Activated CD4-positive, alpha-beta T cell treated with anti-CD3 and anti-CD28 coated beads, Interleukin-2, amount 10 ng/mL, durations not matched to agents 7 days and 5 days (primary cell): ENCODE measurements around the gene INPP4B. TPM values are rescaled to one million over a fixed set of nuclear protein-coding genes. Genes with fewer than 3 reads are reported as not detected.

Source experiments
- CTCF ChIA-PET: fragments of 350-600 bp; sonication (Branson Sonifier 250); formaldehyde crosslinking; loops from one replicate; lab custom pipeline; 2021; ENCODE audit warnings: antibody characterized with exemption; lab: Charles Lee
- POLR2A ChIA-PET: fragments of 350-600 bp; sonication (Branson Sonifier 250); formaldehyde crosslinking; loops from one replicate; lab custom pipeline; 2021; ENCODE audit warnings: antibody characterized with exemption; lab: Charles Lee
- DNase-seq: peaks from one replicate; pipeline ENCODE4 v3.0.0-alpha.2; 2020
- H3K27ac Mint-ChIP-seq: one replicate; pipeline ENCODE4 v1.8.0; 2021; ENCODE audit warnings: mild to moderate bottlenecking, moderate library complexity, mixed read lengths
- H3K27me3 Mint-ChIP-seq: one replicate; pipeline ENCODE4 v1.8.0; 2021; ENCODE audit warnings: mixed read lengths
- H3K36me3 Mint-ChIP-seq: one replicate; pipeline ENCODE4 v1.8.0; 2021; ENCODE audit warnings: low read depth, mixed read lengths
- H3K4me1 Mint-ChIP-seq: one replicate; pipeline ENCODE4 v1.8.0; 2021; ENCODE audit warnings: mixed read lengths
- H3K4me3 Mint-ChIP-seq: one replicate; pipeline ENCODE4 v1.8.0; 2021; ENCODE audit warnings: mild to moderate bottlenecking, moderate library complexity, mixed read lengths
- H3K9me3 Mint-ChIP-seq: one replicate; pipeline ENCODE4 v1.8.0; 2021; ENCODE audit warnings: mixed read lengths
- total RNA-seq, 2 experiments: library from RNA; stranded (reverse); gene quantifications; one replicate each; pipeline ENCODE4 v1.2.3, GENCODE V29; 2021

The INPP4B gene
- total RNA-seq, 2 experiments from 2014 or later: 71.6 to 79.2 TPM

DNA sequence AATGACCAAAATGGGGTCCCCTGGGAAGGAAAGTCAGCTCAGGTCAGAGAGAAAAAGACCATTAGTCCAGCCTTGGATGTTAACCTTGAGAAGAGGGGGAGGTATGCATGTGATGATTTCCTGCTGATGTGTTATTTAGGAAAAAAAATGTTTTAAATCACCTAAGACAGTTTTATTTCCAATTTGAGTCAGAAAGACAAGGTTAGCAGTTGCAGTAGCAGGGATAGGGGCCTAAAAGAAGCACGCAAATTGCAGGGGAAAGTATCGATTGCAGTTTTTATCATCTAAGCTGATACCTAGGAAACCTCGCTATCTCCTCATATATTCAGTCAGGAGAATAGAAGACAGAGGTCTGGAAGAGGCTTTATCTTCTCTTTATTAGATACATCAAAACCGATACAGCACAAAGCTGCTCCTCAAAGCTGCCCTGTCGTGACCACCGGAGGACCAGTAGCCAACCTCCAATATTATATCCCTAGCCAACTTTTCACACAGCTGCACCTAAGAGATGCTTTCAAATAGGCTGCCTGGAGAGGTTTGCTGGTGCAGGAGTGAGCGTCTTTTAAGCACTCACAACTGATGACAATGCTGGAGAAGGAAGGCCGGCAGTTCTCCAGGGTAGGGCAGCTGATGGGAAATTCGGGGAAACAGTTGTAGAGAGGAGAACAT is 289.4 kb downstream of the INPP4B start:
- POLR2A ChIA-PET: no interaction called here
- H3K27me3 Mint-ChIP-seq: no peaks in the 10 kb centered on the region
- peaks cover 2% of the 10 kb centered on the region for H3K36me3 Mint-ChIP-seq
- CTCF ChIA-PET: interaction anchor here (0.8 to 2.3 kb wide), 5 partner anchors 11 to 200 kb away, joined by 3 to 11 read pairs (median 3); no protein-coding TSS in a partner anchor
- H3K4me3 Mint-ChIP-seq: peak overlapping the region; percentile 37
- H3K4me1 Mint-ChIP-seq: peaks cover 68% of the 10 kb centered on the region
- DNase-seq: no peak
- peaks cover 5% of the 10 kb centered on the region for H3K9me3 Mint-ChIP-seq
- peak overlapping the region; percentile 73 for H3K27ac Mint-ChIP-seq

DNA sequence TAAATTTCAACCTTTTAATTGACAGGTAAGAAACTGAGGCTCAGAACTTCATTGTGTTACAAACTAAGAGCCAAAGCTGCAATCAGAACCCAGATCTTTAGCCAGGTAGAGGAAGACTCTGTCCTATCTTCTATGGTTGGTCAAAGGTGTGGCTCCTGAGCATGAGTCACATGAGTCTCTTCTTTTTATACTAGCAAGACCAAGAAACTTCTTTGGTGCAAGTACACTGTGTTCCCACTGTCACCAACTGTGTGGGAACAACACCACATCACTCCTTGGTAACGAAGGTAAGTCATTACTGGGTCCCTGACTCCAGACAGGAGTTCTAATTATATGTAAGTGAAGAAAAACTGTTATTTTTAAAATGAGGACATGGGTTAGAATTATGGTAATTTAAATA is 290.1 kb downstream of the INPP4B start:
- ChIA-PET CTCF (interaction anchor here (0.7 to 2.3 kb wide), 6 partner anchors 12 to 489 kb away, joined by 3 to 11 read pairs (median 4); no protein-coding TSS in a partner anchor), POLR2A (no interaction called here)
- DNase-seq: no peak
- Mint-ChIP-seq H3K9me3 (peaks cover 5% of the 10 kb centered on the region), H3K36me3 (peaks cover 2% of the 10 kb centered on the region), H3K27ac (peak overlapping the region; percentile 73), H3K4me1 (peaks cover 74% of the 10 kb centered on the region), H3K27me3 (no peaks in the 10 kb centered on the region), H3K4me3 (no peak overlapping the region)

DNA sequence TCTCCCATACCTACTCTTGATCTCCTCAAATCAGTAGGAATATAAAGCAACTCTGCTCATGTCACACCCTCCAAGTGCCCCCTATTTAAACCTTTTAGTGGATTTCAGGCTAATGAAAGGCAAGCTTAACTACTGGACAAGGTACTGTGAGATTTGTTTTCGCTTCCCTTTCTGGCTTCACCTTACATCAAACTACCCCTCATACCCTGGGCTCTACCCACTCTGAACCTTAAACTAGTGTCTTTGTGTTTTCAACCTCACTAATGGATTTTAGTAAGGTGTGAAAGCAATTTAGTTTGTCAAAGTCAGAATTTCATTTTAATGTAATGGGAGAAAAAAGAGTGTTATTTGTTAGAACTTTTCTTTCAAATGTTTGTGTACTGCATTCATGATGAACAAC is 291.7 kb downstream of the INPP4B start:
- POLR2A ChIA-PET: interaction anchor here (0.7 kb wide), 1 partner anchor 125 kb away, joined by 5 read pairs; no protein-coding TSS in a partner anchor
- H3K9me3 Mint-ChIP-seq: peaks cover 5% of the 10 kb centered on the region
- no peak overlapping the region for H3K4me3 Mint-ChIP-seq
- H3K4me1 Mint-ChIP-seq: peaks cover 81% of the 10 kb centered on the region
- no peak overlapping the region for H3K27ac Mint-ChIP-seq
- no peaks in the 10 kb centered on the region for H3K27me3 Mint-ChIP-seq
- CTCF ChIA-PET: interaction anchor here (1.2 kb wide), 1 partner anchor 13 kb away, joined by 7 read pairs; no protein-coding TSS in a partner anchor
- peaks cover 2% of the 10 kb centered on the region for H3K36me3 Mint-ChIP-seq
- no peak for DNase-seq

DNA sequence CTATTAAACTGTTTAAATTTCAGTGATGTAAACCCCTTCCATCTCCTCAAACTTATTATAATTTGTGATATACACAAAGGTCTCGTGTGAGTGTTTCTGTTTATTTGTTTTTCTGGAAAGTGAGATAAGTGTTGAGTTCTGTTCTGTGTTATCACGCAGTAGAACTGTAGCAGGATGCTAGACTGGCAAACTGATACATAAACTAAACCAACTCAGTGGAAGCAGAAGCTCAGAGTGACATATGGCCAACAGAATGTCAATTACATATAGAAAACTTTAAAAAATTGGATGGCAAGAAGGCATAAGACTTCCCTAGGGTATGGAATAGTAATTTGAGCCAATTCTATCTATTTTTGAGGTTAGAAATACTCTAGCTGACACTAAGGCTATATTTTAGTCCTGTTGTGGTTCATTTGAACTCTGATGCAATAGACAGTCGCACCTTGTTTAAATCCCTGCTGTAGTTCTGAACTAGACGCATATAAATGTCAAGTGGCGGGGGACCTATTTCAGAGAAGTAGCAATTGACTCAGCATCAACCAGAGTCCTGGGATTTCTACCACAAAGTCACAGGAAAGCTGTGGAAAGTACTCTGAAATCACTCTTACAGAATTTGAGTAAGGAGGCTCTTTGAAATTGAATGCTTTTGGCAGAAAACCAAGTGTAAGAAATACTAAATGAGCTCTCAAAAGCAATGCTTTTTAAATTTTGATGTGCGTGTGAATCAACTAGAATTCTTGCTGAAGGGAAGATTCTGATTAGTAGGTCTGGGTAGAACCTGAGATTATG is 294.4 kb downstream of the INPP4B start:
- CTCF ChIA-PET: interaction anchor here (1.0 to 1.2 kb wide), 2 partner anchors 11 to 12 kb away, joined by 3 read pairs; no protein-coding TSS in a partner anchor
- H3K9me3 Mint-ChIP-seq: peaks cover 5% of the 10 kb centered on the region
- H3K27ac Mint-ChIP-seq: no peak overlapping the region
- no peaks in the 10 kb centered on the region for H3K27me3 Mint-ChIP-seq
- peaks cover 2% of the 10 kb centered on the region for H3K36me3 Mint-ChIP-seq
- POLR2A ChIA-PET: no interaction called here
- no peak overlapping the region for H3K4me3 Mint-ChIP-seq
- peaks cover 67% of the 10 kb centered on the region for H3K4me1 Mint-ChIP-seq
- no peak for DNase-seq

- Mint-ChIP-seq H3K27me3 (no peaks in the 10 kb centered on the region), H3K4me1 (peaks cover 59% of the 10 kb centered on the region), H3K4me3 (no peak overlapping the region), H3K36me3 (peaks cover 4% of the 10 kb centered on the region), H3K9me3 (peaks cover 9% of the 10 kb centered on the region), H3K27ac (peak overlapping the region; percentile 10)
- DNase-seq: no peak
- CTCF ChIA-PET: no interaction called here
- POLR2A ChIA-PET: no interaction called here
Measured at GRCh38 chr4:142550965-142551364, 295.1 kb downstream of the INPP4B start.

DNA sequence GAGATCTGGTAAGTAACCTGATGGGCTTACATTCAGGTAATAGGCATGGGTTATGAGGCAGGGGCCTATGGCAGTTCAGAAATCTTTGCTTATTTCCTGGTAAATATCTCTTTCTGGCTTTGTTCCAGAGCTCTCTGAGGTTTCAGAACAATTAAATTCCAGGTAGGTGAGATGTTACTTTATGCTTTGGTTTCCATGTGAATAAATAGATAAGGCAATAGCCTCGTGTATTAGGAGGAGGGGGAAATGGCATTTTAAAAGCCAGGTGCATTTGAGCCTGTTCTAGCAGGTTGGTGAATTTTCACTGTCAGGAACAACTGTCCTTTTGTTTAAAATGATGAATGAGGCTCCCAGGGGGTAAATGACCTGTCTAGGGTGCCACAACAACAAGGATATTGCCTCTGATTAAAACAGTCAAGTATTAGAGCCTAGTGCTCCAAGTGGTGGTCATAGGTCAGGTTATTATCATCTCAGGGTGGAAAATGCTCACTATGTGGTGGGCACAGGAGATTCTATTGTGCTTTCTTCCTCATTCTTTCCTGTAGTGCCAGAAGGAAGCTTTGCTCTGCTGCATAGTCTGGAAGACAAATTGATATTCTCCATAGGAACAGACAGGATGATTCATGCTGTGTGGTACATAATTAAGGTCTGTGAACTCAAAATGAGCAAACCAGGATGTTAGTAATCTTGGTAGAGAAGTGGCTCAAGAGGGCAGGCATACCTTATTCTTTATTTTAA is 296.2 kb downstream of the INPP4B start:
- peaks cover 52% of the 10 kb centered on the region for H3K4me1 Mint-ChIP-seq
- H3K9me3 Mint-ChIP-seq: peaks cover 10% of the 10 kb centered on the region
- POLR2A ChIA-PET: no interaction called here
- H3K4me3 Mint-ChIP-seq: no peak overlapping the region
- peak overlapping the region; percentile 19 for H3K27ac Mint-ChIP-seq
- DNase-seq: no peak
- H3K27me3 Mint-ChIP-seq: no peaks in the 10 kb centered on the region
- peaks cover 4% of the 10 kb centered on the region for H3K36me3 Mint-ChIP-seq
- CTCF ChIA-PET: no interaction called here

DNA sequence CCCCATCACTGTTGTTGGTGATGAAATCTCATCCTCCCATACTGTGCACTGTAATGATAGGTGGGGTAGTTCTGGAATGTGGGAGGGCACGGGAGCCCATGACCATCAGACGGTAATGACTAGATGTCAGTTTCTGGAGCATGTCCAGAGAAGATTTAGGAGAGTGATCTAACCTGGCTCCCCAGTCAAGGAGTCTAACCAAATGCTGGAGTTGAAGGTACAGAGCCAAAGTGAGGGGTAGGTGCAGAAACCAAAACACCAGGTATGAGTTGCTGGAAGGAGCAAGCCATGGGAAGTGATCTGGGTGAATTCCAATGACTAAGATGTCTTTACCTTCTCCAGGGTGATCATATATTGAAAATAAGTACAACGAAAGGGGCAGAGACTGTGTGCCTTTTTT is 296.9 kb downstream of the INPP4B start:
- H3K4me1 Mint-ChIP-seq: peaks cover 46% of the 10 kb centered on the region
- no peaks in the 10 kb centered on the region for H3K27me3 Mint-ChIP-seq
- POLR2A ChIA-PET: no interaction called here
- H3K36me3 Mint-ChIP-seq: peaks cover 4% of the 10 kb centered on the region
- no peak overlapping the region for H3K4me3 Mint-ChIP-seq
- CTCF ChIA-PET: no interaction called here
- H3K27ac Mint-ChIP-seq: no peak overlapping the region
- H3K9me3 Mint-ChIP-seq: peaks cover 10% of the 10 kb centered on the region
- no peak for DNase-seq

DNA sequence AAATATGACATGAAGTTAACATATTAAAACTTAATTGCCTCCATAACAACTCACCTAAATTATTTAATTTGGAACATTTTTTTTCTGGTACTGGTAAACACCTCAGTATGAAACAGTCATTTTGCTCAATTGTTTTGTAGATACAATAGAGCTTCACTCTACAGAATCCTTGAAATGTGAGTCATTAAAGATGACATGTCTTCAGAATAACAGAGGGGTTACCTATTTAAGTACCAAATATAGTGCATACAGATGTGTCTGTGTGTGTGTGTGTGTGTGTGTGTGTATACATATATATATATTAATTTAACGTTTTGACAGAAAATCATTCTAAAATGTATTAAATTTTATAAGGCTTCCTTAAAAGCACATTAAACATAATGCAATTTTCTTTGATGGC is 297.6 kb downstream of the INPP4B start:
- Mint-ChIP-seq H3K4me1 (peaks cover 44% of the 10 kb centered on the region), H3K36me3 (peaks cover 4% of the 10 kb centered on the region), H3K4me3 (no peak overlapping the region), H3K27me3 (no peaks in the 10 kb centered on the region), H3K27ac (no peak overlapping the region), H3K9me3 (peaks cover 8% of the 10 kb centered on the region)
- DNase-seq: no peak
- ChIA-PET POLR2A (no interaction called here), CTCF (interaction anchor here (0.6 kb wide), 1 partner anchor 943 kb away, joined by 4 read pairs; no protein-coding TSS in a partner anchor)

DNA sequence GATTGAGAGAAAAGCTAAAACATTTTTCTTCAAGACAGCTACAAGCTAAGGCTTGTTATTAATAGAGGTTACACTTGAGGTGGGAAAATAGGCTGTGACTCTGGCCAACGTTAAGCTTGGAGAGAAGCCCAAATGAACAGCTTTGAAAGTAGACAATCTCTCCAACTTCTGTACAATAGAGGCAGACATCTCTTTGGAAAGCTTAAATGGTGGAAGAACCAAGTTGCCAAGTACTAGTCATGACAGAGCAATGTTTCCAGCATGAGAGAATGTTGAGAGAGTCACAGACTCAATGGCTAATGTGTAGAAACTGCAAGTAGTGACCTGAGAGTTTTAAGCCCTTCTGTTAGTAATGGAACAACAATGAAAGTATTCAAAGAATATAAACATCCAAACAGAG is 298.1 kb downstream of the INPP4B start:
- no peak overlapping the region for H3K4me3 Mint-ChIP-seq
- peaks cover 40% of the 10 kb centered on the region for H3K4me1 Mint-ChIP-seq

DNA sequence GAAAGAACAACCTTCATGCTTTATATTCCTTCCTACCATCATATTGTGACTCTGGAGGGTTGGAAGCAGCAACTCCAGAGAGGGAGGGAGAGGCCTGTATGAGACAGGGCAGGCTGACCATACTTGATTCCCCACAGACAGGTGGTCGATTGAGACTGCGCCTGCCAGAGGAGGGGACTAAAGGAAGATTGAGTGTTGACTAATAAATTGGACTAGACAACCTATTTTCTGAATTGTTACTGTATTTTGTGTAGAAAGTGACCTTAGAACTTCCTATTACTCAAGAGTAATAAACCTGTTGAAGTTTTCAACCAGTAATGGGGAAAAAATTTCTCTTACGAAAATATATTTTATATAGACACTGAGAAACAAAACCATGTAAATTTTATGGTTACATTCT is 301.5 kb downstream of the INPP4B start:
- H3K27ac Mint-ChIP-seq: no peak overlapping the region
- H3K9me3 Mint-ChIP-seq: peaks cover 8% of the 10 kb centered on the region
- peaks cover 17% of the 10 kb centered on the region for H3K4me1 Mint-ChIP-seq
- ChIA-PET CTCF (interaction anchor here (0.7 kb wide), 1 partner anchor 477 kb away, joined by 3 read pairs; no protein-coding TSS in a partner anchor), POLR2A (no interaction called here)
- no peak overlapping the region for H3K4me3 Mint-ChIP-seq
- H3K27me3 Mint-ChIP-seq: no peaks in the 10 kb centered on the region
- DNase-seq: no peak
- H3K36me3 Mint-ChIP-seq: peaks cover 4% of the 10 kb centered on the region

More for the DNA sequence above, 298.1 kb downstream of the INPP4B start:
- ChIA-PET POLR2A (no interaction called here), CTCF (interaction anchor here (0.6 kb wide), 1 partner anchor 943 kb away, joined by 4 read pairs; no protein-coding TSS in a partner anchor)
- Mint-ChIP-seq H3K36me3 (peaks cover 4% of the 10 kb centered on the region), H3K27ac (no peak overlapping the region), H3K9me3 (peaks cover 8% of the 10 kb centered on the region), H3K27me3 (no peaks in the 10 kb centered on the region)
- DNase-seq: no peak

DNA sequence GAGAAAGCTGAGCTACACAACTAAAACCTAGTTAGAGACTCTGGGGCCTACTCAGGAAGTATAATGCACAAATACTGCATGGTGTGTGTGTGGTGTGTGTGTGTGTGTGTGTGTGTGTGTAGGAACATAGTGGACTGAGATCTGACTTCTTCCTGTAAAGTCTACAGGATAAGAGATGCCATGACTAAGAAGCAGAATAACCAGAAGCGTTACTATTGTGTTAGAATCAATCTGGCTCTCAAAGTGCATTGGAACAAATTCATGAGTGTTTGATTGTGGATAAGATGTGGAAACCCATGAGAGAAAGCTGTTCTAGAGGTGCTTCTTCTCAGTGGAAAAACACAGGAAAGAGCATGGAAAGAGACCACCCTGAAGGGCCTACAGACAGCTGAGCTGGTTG is 302.1 kb downstream of the INPP4B start:
- peaks cover 11% of the 10 kb centered on the region for H3K4me1 Mint-ChIP-seq
- DNase-seq: no peak
- peaks cover 4% of the 10 kb centered on the region for H3K36me3 Mint-ChIP-seq
- H3K4me3 Mint-ChIP-seq: no peak overlapping the region
- ChIA-PET CTCF (interaction anchor here (0.7 to 1.2 kb wide), 3 partner anchors 13 to 477 kb away, joined by 3 to 4 read pairs (median 3); no protein-coding TSS in a partner anchor), POLR2A (no interaction called here)
- H3K27me3 Mint-ChIP-seq: no peaks in the 10 kb centered on the region
- H3K27ac Mint-ChIP-seq: no peak overlapping the region
- peaks cover 8% of the 10 kb centered on the region for H3K9me3 Mint-ChIP-seq

- CTCF ChIA-PET: interaction anchor here (0.9 kb wide), 1 partner anchor 12 kb away, joined by 3 read pairs; no protein-coding TSS in a partner anchor
- H3K4me3 Mint-ChIP-seq: no peak overlapping the region
Measured at GRCh38 chr4:142540483-142540804, 305.7 kb downstream of the INPP4B start.

More at GRCh38 chr4:142540483-142540804, 305.7 kb downstream of the INPP4B start:
- peaks cover 11% of the 10 kb centered on the region for H3K4me1 Mint-ChIP-seq
- H3K36me3 Mint-ChIP-seq: peaks cover 3% of the 10 kb centered on the region
- no peak for DNase-seq
- peaks cover 2% of the 10 kb centered on the region for H3K9me3 Mint-ChIP-seq
- POLR2A ChIA-PET: no interaction called here
- no peak overlapping the region for H3K27ac Mint-ChIP-seq
- no peaks in the 10 kb centered on the region for H3K27me3 Mint-ChIP-seq
